ENCODE results near the gene MSI2.

MSI2 gene

DNA sequence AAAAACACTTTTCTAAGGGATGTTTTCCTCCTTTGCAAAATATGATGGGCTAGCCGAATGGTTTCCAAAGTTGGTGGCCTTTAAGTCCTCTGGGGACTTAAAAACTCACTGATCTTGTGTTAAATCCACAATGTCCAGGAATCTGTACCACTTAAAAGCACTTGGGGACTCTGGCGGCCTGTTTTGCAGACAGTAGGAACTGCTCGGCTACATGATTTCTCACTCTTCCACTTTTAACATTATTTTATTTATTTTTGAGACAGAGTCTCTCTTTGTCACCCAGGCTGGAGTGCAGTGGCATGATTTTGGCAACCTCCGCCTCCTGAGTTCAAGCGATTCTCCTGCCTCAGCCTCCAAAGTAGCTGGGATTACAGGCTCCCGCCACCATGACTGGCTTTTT is 9.1 kb upstream of the MSI2 start:
- no peak for FAIRE-seq

DNA sequence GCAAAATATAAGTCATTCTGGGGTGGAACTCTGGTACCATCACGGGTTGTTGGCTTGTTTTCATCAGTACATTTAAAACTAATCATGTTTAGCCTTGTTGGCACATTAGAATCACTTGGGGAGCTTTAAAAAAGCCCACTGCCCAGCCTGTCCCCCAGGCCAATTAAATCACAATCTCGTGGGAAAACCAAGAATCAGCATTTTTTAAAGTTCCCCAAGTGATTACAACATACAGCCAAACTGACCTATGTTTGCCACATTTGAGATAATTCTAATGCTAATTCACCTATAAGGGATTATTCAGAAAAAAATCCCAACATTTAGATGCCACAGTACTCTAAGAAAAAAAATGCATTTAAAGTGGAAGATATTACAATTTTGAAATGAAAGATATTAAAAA is 8.4 kb upstream of the MSI2 start:
- FAIRE-seq = no peak

DNA sequence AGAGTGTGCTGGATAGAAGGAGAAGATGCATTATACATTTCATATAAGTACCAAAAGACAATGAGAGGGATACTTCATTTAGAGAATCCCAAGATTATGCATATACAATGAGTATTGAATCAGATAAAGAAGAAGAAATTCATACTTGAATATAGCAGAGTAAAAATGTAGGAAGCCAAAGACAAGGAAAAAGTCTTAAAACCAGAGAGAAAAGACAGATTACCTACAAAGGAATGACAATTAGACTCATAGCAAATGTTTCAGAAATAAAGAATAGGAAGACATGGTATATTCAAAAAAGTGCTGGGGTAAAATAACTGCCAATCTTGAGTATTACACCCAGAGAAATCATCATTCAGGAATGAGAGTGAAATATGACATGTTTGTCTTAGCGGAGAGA is 6.8 kb upstream of the MSI2 start:
- no peak for FAIRE-seq

DNA sequence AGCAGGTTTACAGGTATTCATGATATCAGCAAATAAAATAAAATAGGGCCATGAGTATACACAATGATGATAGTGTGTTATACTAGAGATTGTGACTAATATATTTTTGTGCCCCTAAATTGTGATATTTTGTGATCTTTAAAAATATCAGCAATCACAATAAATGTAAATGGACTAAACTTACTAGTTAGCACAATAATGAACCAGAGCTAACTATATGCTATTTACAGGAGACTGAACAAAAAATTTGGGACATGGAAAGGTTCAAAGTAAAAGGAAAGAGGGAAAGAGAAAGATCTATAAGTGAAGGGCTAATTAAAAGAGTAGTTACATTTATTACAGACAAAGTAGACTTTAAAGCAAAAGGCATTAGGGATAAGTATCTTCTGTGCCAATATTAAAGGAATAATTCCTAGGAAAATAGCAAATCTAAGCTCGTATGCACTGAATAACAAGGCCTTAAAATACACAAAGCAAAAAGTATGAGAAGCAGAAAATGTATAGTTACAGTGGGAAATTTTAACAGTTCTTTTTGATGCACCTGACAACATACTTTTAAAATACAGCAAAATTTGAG is 5.0 kb upstream of the MSI2 start:
- FAIRE-seq = no peak

DNA sequence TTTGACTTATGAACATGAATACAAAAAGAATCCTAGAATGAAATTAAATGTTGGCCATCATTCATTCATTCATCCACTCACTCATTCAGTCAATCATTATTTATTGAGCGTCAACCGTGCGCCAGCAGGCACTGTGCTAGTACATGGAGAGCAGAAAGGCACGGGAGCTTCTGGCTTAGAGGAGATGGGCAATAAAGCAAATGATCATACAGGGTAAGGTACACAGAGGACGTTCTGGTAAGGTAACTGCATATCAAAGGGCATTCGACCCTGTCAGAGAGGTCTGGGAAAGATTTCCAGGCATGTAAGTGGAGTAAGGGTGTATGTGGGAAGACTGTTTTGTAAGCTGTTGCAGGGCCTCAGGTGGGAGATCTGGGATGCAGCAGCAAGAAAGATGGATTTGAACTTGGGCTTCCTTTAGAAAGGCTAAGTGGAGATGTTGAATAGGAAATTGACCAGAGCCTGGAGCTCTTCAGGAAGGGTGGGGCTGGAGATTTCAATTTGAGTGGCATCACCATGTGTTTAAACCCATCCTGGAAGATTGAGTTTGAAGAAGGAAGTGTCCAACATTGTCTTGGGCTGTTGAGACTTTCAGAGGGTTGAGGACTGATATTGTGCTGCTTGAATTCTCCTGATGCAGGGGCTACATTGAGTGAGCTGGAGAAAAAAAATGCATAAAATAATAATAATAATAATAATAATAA is 2.8 kb upstream of the MSI2 start:
- no peak for FAIRE-seq

DNA sequence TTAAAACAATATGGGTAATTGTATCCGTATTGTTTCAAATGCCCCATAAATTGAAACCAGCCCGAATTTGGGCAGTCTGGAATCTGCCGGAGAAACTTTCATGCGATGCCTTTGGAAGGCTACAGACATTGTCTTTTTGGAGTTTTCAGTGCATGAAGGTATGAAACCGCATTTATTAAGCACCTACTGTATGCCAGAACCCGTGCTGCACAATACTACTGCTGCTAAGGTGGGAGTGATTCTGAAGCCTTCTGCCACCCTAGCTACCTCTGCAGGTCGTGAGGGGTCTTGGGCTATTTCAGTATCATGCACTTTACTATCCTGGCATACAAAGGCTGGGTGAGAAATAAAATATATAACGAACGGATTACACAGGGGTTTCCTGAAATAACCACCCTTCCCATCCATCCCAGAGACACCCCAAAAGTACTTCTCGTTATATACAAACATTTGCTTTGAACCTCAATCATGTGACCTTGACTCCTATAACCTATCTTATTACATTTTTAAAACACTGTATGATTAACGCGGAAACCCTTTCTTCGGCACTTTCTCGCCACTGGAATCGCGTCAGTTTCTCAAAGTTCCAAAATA is 1.0 kb upstream of the MSI2 start:
- FAIRE-seq = no peak

DNA sequence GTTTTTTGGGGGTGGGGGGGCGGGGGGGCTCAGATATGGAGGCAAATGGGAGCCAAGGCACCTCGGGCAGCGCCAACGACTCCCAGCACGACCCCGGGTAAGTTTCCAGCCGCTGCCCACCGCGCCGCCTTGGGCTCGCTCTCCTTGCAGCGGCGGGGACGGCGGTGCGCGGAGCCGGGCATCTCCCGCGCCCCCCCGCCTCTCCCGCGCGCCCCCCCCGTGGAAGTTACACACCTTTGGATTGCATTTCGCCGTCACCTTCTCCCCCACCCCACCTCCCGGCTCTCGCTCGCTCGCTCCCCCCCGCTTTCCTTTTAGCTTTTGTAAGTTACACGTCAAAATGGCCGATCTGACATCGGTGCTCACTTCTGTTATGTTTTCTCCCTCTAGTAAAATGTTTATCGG is 387 bp downstream of the MSI2 start:
- no peak for FAIRE-seq

DNA sequence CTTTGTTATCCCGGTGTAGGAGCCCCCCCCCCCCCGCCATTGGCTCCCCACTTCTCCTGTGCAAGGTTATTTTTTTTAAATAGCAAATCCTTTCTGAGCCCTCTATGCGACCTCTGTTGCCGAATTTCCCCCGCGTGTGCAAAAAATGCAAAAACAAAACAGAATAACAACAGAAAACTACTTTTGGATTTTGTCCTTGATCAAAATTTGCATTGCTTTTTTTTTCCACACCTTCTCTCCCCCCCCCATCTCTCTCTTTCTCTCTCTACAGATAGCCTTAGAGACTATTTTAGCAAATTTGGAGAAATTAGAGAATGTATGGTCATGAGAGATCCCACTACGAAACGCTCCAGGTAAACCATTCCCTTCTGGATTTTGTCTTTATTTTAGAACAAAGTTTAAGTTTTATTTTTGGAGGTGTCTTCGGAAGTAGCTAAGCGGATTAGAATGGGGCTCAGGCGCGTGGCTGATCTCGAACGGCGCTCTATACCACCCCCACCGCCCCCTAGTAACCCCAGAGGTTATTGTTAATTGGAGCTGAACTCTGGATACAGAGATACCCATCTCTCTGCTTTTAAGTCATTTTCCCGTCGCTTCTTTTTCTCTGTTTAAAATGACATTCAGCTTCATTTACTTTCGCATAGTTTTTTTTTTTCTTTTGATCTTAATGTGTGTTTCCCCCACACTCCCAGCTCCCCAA is 1.0 kb downstream of the MSI2 start:
- no peak for FAIRE-seq

DNA sequence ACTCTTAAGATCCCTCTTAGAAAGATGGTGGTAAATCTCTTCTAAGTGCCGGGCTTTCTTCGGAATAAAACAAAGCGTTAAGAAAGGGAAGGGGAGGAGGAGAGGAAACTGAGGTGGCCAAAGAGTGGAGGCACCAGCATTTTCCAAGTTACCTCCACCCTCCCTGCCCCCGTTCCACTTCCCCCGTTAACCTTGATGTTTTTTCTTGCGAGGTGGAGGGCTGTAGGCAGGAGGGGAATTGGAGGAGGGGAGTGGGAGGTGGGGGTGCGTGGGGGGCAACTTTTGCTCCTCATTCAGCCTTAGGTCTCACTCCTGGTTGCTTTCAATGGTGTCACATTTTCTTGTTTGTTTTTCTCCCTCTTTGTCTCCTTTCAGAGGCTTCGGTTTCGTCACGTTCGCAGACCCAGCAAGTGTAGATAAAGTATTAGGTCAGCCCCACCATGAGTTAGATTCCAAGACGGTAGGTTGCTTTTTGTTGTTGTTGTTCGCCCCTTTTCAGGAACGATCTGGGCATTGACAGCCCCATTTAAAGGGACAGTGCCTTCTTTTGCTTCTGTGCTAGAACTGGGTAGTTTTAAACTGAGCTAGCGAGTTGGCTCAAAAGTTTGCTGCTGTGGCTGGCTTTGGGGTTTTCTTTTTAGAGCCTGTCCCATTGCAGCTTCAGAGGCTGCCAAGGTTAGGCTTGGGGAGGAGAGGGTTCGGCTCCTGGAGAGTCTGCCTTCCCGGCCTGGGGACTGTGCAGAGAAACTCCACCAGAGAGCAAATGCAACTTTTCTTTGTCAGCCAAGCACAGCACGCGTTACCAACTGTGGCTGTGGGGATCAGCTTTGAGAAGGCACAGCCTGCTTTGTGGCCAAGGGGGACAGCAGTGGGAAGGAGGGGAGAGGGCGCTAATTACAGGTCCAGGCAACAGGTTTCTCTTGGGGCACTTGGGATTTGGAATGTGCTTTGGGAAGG is 1.9 kb downstream of the MSI2 start:
- no peak for FAIRE-seq

DNA sequence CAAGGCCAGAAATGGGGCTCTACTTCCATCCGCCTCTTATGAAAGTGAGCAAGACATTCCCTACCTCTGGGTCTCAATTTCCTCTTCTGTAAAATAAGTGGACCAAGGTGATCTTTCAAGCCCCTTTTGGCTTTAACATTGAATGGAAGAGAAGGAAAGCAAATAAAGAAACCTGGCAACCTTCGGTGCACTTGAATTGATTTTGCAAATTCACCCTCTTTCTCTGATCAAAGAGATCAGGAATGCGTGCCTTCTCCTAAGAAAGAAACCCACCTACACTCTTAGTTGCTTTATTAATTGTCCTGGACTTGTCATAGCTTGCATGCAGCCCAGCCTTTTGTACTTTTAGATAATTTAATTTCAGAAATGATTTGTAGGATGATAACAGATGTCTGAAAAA is 3.0 kb downstream of the MSI2 start:
- FAIRE-seq = no peak

DNA sequence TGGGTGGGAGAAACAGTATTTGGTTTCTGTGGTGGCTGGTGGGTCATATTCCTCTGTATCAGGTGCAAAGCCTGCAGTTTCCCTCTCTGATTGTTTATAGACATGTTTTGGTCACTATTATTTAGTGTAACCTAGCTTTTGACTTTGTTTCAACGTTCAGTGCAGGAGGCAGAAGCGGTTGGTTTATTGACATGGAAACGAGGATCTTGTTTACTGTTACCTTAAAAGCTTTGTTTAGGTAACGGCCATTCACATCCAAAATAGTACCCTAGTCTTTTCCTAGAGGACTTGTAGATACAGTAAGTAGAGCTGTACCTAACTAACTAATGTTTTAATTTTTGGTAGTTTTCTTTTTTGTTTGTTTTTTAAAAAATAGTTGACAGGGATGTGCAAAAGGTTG is 3.5 kb downstream of the MSI2 start:
- FAIRE-seq = no peak

DNA sequence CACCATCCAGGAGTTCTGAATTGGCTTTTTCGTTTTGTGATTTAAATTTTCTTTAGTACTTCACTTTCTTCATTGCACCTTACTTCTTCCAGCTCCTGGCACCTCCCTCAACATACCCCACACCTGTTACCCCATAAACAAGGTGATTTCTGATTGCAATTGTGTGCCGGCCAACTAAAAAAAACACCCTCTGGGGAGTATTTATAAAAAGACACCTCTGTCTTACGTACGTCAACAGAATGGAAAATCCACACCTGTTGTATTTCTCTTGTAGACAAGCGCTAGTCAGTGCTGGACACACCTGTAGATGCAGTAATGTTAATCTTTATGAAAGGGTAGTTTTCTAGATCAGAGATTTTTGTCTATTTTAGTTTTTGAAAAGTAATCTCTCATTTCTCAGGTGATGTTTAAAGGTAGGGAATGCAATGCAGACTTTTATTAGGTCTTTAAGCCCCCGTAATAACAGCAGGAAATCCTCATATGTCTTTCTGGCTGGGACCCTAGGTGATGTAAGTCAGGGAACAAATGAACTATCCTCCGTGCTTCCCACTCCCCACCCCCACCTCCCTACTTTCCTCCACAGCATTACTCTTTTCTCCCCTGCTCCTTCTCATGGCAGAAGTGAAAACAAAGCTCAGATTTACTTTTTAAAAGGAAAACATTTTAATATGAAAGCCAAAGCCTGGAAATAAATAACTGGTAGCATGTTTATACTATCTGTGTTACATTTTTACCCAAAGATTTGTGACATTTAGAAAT is 4.2 kb downstream of the MSI2 start:
- no peak for FAIRE-seq

DNA sequence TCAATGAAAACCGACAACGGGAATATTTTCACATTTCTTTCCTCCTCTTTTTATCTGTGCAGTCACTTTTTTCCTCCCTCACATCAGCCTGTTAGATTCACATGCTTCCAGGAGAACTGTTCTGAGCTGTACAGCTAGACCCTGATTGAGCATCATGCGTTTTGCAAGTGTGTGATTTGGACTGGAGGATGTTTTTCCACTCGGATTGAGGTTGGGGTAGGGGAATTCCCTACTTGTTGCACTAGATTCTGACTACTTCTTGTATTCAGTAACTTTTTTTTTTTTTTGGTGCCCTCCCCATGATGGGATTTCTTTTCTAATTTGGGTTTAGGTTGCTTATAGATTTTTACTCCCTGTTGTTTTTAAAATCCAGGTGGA is 4.8 kb downstream of the MSI2 start:
- no peak for FAIRE-seq

DNA sequence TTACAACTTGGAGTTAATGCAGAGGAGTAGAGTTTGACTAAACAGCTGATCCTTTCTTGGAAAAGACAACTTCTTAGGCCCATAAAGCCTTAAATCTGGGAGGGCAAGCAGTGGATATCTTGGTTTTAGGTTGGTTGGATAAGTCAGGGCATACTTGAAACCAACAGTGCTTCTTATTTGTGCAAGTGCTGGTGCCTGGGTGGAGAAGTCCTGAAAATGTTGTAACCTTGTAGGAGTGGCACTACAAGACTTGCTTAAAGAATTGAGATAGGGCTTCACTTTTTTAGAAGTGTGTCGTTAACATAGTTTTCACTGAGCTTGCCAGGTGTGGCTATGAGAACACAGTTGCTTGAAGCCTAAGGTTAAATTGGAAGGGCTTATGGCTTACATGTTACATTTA is 6.2 kb downstream of the MSI2 start:
- no peak for FAIRE-seq

DNA sequence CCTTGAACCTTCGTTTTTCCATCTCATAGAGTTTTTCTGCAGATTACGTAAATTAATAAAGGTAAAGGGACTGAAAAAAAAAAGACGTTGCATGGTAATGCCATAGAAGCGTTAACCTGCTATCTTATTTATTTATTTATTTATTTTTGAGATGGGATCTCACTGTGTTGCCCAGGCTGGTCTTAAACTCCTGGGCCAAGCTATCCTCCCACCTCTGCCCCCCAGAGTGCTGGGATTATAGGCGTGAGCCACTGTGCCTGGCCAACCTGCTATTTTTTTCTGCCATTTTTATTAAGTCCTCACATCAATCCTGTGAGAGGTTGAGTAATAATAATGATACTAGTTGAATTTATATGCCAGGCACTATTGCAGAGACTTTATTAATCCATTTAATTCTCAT is 7.9 kb downstream of the MSI2 start:
- FAIRE-seq = no peak

DNA sequence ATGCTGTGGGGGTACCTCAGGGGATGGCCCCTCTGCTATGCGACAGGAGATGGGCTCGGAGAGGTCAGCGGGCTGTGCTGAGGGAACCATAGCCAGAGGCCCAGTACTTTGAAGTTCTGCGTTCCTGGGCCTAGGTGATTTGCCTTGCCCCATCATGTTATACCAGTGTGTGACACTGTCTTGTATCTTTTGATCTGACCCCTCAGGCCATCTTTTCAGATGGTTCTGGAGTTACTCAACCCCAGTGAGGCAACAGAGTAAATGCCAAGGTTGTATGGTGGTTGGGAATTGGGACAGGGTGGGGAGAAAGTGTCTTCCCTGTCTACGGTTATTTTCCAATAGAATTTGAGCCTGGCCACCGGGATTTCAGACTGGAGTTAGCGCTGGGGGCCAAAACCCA is 8.5 kb downstream of the MSI2 start:
- FAIRE-seq = no peak

DNA sequence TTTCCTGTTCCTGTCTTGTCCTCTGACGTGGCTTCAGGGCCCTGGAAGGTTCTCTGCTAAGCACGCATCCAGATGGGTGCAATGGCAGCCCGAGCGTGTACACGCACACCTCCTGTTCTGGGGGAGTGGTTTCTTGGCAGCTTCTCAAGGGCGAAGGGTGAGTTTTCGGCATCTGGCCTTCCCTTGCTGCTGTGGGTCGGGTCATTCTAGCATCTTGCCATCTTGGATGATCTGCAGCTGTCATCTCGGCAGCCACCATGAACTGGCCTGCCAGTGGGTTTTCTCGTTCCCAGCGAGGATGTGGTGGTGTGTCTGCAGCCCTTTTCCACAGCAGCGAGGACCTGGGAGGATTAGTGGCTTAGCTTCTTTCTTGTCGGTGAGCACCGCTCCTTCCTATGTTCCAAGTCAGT is 10.6 kb downstream of the MSI2 start:
- no peak for FAIRE-seq

DNA sequence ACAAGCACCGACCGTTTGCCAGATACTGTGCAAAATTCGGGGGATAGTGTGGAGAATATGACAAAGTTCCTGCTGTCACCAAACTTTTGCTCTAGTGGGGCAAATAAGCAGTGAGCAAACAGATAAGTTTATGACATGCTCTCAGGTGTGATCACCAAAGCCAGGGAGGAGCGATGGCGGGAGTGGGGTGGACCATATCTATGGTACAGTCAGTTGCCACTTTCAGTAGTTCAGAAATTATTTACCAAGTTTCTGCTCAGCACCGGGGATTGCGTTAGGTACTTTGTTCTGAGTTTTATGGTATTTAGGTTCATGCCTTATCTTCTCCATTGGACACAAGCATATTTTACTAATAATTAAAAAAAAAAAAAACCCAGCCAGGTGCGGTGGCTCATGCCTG is 11.9 kb downstream of the MSI2 start:
- FAIRE-seq = no peak

DNA sequence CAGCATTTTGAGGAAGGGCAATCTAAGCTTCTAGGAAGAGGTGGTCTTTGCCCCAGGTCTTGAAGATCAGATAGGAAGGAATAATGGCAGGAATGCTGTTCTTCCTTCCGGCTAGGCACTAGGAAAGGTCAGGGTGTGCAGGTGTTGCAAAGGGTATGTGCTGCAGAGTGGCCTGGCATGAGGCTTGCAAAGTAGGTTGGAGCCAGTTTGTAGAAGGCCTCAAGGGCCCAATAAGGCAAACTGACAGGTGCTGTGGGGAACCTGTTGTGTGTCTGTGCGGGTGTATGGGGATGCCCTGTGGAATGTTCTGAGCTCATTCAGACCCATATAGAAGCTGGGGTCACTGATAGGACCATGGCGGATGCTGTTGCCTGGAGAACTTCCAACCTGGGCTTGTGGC is 12.7 kb downstream of the MSI2 start:
- FAIRE-seq = no peak

DNA sequence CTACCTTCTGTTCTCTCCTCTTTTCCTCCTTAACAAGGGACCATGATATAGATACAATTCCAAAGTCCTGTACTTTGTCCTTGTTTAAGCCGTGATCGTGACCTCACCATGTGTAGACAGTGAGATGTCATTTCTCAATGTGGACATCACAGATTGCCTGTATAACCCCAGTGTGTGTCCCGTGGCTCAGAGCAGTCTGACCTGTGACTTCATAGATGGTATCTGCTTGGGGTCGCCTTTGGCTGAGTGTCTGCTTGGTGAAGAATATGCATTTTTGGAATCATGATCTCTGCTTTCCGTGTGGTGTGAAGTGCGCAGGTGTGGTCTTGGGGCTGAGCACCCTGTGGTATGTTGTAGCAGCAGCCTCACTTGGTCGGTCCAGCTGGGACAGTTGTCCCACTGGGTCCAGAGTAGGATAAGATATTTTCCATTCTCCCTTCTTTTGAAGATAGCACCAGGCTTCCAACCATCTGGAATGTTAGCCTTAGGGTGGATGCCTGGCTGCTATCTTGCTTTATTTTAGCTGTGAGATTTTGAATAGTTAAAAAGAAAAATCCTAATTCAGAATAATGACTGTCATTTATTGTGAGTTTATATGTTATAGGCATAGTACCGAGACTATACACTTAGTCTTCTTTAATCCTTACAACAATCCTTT is 13.4 kb downstream of the MSI2 start:
- FAIRE-seq = no peak

DNA sequence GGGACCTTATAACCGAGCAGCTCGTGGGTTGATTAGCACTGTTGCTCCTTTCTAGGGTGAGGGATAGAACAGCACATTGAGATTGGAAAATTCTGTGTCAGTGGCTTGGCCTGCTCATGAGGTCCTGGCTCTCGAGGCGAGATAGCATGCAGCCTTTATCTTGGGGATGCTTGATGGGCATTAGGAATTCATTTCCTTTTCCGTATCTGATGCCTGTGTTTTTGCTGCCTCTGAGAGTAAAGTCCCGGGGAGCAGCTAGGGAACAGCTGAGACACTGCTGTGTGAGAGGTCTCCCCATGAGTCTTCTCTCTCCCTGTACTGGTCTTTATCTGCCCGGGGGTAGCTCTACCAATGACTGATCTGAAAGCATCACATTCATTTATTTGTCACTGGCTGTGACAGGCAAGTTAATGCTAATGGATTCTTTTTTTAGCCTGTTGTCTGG is 14.5 kb downstream of the MSI2 start:
- no peak for FAIRE-seq

DNA sequence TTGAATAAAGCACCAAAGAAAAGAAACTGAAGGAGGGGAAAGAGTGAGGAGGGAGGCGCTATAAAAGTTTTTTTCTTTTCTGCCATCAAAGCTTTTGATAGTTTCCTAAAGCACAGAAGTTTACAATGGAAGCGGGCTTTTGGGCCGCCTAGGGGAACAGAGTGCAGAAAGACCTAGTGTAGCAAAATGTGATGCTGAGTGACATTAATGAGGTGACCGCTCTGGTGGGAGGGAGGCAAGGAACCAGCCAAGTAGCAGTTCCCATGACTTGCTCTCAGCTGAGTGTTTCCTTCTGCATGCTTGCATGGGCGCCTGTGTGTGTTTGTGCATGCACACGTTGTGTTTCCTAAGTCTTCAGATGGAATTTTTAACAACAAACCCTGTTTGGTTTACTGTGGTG is 15.5 kb downstream of the MSI2 start:
- no peak for FAIRE-seq

Measured in TTC549 (cell line).